H1 (cell line): ENCODE results near the gene POU4F1. TPM values are rescaled to one million over a fixed set of nuclear protein-coding genes. Genes with fewer than 3 reads are reported as not detected.

ENCODE experiments used
- EGR1 ChIP-seq: IDR thresholded peaks from 2 replicates; pipeline ENCODE4 v1.6.1; 2011; ENCODE audit warnings: low read depth, low read length, borderline replicate concordance
- TAF7 ChIP-seq: optimal IDR thresholded peaks from 2 replicates; pipeline ENCODE3; 2011; ENCODE audit warnings: low read depth, mild to moderate bottlenecking, inconsistent platforms, low read length, moderate library complexity, borderline replicate concordance
- polyA plus RNA-seq, 7 experiments: library from polyadenylated mRNA; depleted of rRNA in 3 of 7; stranded (reverse) in 5 of 7; unstranded in 2 of 7; fragments of >200 nt in 5 of 7; fragments of 200-250 nt in 2 of 7; gene quantifications; 1 replicate in 5 of 7; 2 replicates in 1 of 7; 4 replicates in 1 of 7; pipeline versions ENCODE4 v1.2.1 to v1.2.3, GENCODE V29; 2011 to 2013; ENCODE audit warnings: missing spikeins in 2 of 7, mixed read lengths in 2 of 7
- total RNA-seq: library from RNA; stranded (reverse); fragmentation: NEBNext Ultra II Directional; extraction: Animal tissue kit (Norgen Biotek cat#: 25700); gene quantifications from 2 replicates; pipeline ENCODE4 v1.2.1, GENCODE V29; 2021

POU4F1 gene
- total and polyA plus RNA-seq, 2 of the 8 experiments (the other 6 are each of a cell fraction or from before 2014, with no cell fraction given): 0.09 to 0.32 TPM

DNA sequence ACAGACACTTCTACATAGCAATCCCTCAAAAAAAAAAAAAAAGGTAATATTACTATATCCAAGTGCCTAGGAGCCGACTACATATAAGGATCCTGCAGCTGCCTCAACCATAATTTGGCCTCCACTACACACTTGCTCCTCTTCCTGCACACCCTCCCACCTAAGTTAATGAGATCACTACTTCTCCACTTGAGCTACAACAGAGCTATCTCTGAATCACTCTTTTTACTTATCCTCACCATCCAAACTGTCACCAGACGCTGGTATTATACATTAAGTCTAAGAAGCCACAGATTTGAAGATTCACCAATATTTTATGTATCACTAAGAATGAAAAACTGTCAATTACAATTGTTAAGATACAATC is 47.3 kb upstream of the POU4F1 start (continued):
- no peak for TF ChIP-seq EGR1
- TF ChIP-seq TAF7: no peak
- TF ChIP-seq, all 59 proteins: peak for 0
